MM.1S (cell line): Measurements from ENCODE around the gene TGFBR3.

Experiments used
- DNase-seq: peaks from one replicate; pipeline ENCODE4 v3.0.0-alpha.2; 2015
- H2AFZ ChIP-seq: fragments of 300-600 bp; sonication (generic); 2 replicates; pipeline ENCODE4 v1.6.0; 2016; ENCODE audit warnings: antibody characterized with exemption, low read length
- H3F3A ChIP-seq: fragments of 300-600 bp; sonication (generic); 2 replicates; pipeline ENCODE4 v1.6.1; 2016; ENCODE audit warnings: mild to moderate bottlenecking, antibody characterized with exemption, low read length, moderate library complexity, mixed read lengths; ENCODE audit not compliant: insufficient read depth
- H3K27ac ChIP-seq: fragments of 300-600 bp; sonication (generic); 2 replicates; pipeline ENCODE4 v1.5.1; 2016; ENCODE audit warnings: mild to moderate bottlenecking, low read length
- H3K27me3 ChIP-seq: fragments of 300-600 bp; sonication (generic); replicated peaks from 2 replicates; pipeline ENCODE4 v1.6.0; 2016; ENCODE audit warnings: low read length; ENCODE audit not compliant: insufficient read depth
- H3K36me3 ChIP-seq: fragments of 300-600 bp; sonication (generic); replicated peaks from 2 replicates; pipeline ENCODE4 v1.6.1; 2016; ENCODE audit warnings: mild to moderate bottlenecking, low read length, mixed read lengths; ENCODE audit not compliant: insufficient read depth
- H3K4me1 ChIP-seq: fragments of 300-600 bp; sonication (generic); 2 replicates; pipeline ENCODE4 v1.6.1; 2016; ENCODE audit warnings: low read length, mixed read lengths
- H3K4me2 ChIP-seq: fragments of 300-600 bp; sonication (generic); 2 replicates; pipeline ENCODE4 v1.6.0; 2016; ENCODE audit warnings: low read depth, low read length
- H3K4me3 ChIP-seq: fragments of 300-600 bp; sonication (generic); 2 replicates; pipeline ENCODE4 v1.5.1; 2016; ENCODE audit warnings: low read length, mixed read lengths
- H3K79me2 ChIP-seq: fragments of 300-600 bp; sonication (generic); 2 replicates; pipeline ENCODE4 v1.6.1; 2016; ENCODE audit warnings: mixed run types, low read length, mixed read lengths
- H3K9ac ChIP-seq: fragments of 300-600 bp; sonication (generic); 2 replicates; pipeline ENCODE4 v1.6.1; 2016; ENCODE audit warnings: low read length, mixed read lengths
- H3K9me2 ChIP-seq: fragments of 300-600 bp; sonication (generic); replicated peaks from 2 replicates; pipeline ENCODE4 v1.6.1; 2016; ENCODE audit warnings: mild to moderate bottlenecking, low read length, mixed read lengths; ENCODE audit not compliant: insufficient read depth
- H3K9me3 ChIP-seq: fragments of 300-600 bp; sonication (generic); replicated peaks from 2 replicates; pipeline ENCODE4 v1.6.1; 2016; ENCODE audit warnings: mild to moderate bottlenecking, low read length, mixed read lengths; ENCODE audit not compliant: insufficient read depth
- H4K20me1 ChIP-seq: fragments of 300-600 bp; sonication (generic); 2 replicates; pipeline ENCODE4 v1.6.1; 2016; ENCODE audit warnings: mild to moderate bottlenecking, low read length, moderate library complexity, mixed read lengths; ENCODE audit not compliant: insufficient read depth
- EZH2 ChIP-seq: fragments of 300-600 bp; sonication (generic); optimal IDR thresholded peaks from 2 replicates; pipeline ENCODE3; 2017; ENCODE audit warnings: low read depth, mild to moderate bottlenecking, antibody characterized with exemption, low read length, mixed read lengths
- EZH2phosphoT487 ChIP-seq: fragments of 300-600 bp; sonication (generic); IDR thresholded peaks from 2 replicates; pipeline ENCODE4 v1.6.1; 2018; ENCODE audit warnings: antibody characterized with exemption, low read length
- TF ChIP-seq, protein P1 (sequence below): fragments of 300-600 bp; sonication (generic); IDR thresholded peaks from 2 replicates; pipeline ENCODE4 v1.5.1; 2016; ENCODE audit warnings: antibody characterized with exemption, low read length, mixed read lengths

The TGFBR3 gene

DNA sequence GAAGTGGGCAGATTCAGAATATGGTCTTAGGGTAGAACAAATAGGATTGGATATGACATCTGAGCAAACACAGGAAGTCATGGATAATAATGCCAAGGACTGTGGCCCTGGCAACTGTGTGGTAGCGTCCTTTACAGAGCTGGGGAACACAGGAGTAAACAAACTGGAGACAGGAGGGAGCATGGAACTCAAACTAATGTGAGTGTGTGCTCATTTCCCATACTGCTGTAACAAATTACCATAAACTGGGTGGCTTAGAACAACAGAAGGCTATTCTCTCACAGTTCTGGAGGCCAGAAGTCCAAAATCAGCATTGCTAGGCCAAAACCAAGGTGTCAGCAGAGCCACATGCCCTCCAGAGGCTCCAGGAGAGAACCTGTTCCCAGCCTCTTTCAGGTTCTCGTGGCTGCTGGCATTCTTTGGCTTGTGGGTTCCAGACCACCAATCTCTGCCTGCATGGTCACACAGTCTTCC lies 106.4 kb downstream of the TGFBR3 start:
- Histone ChIP-seq H3K9me2 (no peaks in the 10 kb centered on the region), H3K27ac (no peak overlapping the region), H3F3A (no peaks in the 10 kb centered on the region), H3K36me3 (no peaks in the 10 kb centered on the region), H3K4me3 (no peak overlapping the region), H3K27me3 (no peaks in the 10 kb centered on the region), H3K79me2 (no peaks in the 10 kb centered on the region), H4K20me1 (no peaks in the 10 kb centered on the region), H3K9me3 (no peaks in the 10 kb centered on the region), H3K9ac (no peak overlapping the region), H2AFZ (no peak overlapping the region), H3K4me2 (no peak overlapping the region), H3K4me1 (no peaks in the 10 kb centered on the region)
- TF ChIP-seq EZH2, result no peak
- TF ChIP-seq, protein P1, sequence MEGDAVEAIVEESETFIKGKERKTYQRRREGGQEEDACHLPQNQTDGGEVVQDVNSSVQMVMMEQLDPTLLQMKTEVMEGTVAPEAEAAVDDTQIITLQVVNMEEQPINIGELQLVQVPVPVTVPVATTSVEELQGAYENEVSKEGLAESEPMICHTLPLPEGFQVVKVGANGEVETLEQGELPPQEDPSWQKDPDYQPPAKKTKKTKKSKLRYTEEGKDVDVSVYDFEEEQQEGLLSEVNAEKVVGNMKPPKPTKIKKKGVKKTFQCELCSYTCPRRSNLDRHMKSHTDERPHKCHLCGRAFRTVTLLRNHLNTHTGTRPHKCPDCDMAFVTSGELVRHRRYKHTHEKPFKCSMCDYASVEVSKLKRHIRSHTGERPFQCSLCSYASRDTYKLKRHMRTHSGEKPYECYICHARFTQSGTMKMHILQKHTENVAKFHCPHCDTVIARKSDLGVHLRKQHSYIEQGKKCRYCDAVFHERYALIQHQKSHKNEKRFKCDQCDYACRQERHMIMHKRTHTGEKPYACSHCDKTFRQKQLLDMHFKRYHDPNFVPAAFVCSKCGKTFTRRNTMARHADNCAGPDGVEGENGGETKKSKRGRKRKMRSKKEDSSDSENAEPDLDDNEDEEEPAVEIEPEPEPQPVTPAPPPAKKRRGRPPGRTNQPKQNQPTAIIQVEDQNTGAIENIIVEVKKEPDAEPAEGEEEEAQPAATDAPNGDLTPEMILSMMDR, result no peak
- TF ChIP-seq EZH2phosphoT487, result no peak
- no peak for DNase-seq

DNA sequence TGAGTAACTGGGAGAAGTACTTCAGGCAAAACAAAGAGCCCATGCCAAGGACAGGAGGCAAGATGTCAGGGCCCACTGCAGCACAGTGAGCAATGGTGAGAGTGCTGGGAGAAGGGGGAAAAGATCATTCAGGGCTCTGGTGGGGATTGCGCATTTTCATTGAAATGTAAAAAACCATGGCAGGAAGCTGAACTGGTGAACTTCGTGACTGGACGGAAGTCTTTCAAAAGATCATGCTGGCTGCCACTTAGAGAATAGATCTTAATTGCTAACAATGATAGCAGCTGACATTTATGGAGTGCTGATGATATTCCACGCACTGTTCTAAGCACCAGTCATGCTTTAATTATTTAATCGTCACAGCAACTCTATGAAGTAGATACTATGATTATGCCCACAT lies 107.0 kb downstream of the TGFBR3 start:
- Histone ChIP-seq H3K4me2 (no peak overlapping the region), H2AFZ (no peak overlapping the region), H4K20me1 (no peaks in the 10 kb centered on the region), H3K27ac (no peak overlapping the region), H3K79me2 (no peaks in the 10 kb centered on the region), H3K9me3 (no peaks in the 10 kb centered on the region), H3K4me1 (no peaks in the 10 kb centered on the region), H3K9ac (no peak overlapping the region), H3K27me3 (no peaks in the 10 kb centered on the region), H3K36me3 (no peaks in the 10 kb centered on the region), H3K9me2 (no peaks in the 10 kb centered on the region), H3F3A (no peaks in the 10 kb centered on the region), H3K4me3 (no peak overlapping the region)
- TF ChIP-seq EZH2phosphoT487 (no peak), EZH2 (no peak)
- TF ChIP-seq, protein P1, result no peak
- DNase-seq, result no peak

DNA sequence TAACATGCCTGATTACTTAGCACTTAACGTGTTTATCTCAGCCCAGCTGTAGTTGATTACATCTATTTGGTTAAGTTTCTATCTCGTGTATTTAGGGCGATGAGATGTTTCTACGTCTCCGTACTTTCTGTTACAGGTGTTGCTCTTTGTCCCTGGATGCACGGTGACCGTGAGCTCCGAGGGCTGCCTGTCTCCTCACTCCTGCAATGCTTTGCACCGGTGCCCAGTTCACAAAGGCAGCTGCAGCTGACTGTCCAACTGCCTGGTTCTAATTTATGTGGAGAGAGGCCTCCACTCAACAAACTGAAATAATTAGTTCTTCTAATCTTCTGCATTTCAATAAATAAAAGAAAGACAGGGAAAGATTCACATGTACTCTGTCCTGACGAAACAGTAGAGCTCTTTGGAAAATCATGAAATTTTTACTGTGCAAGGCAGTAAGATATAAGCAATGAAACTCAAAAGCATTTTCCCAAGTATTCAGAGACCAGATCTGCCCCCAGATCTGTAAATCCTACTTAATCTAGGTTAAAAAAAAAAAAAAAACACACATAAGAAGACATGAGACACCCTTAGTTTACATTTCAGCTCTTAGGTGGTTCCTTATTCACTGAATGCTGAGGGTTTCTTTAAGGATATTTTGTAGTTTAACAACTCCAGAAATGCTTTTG lies 108.2 kb downstream of the TGFBR3 start:
- DNase-seq, result no peak
- H3K9me2 ChIP-seq, result no peaks in the 10 kb centered on the region
- H2AFZ ChIP-seq, result no peak overlapping the region
- H4K20me1 ChIP-seq, result no peaks in the 10 kb centered on the region
- no peak overlapping the region for H3K27ac ChIP-seq
- no peak overlapping the region for H3K9ac ChIP-seq
- no peak overlapping the region for H3K4me2 ChIP-seq
- H3K27me3 ChIP-seq, result no peaks in the 10 kb centered on the region
- H3K36me3 ChIP-seq, result no peaks in the 10 kb centered on the region
- H3K4me3 ChIP-seq, result no peak overlapping the region
- H3K9me3 ChIP-seq, result no peaks in the 10 kb centered on the region
- no peaks in the 10 kb centered on the region for H3K79me2 ChIP-seq
- TF ChIP-seq EZH2phosphoT487 (no peak), EZH2 (no peak)
- TF ChIP-seq, protein P1, result no peak
- H3F3A ChIP-seq, result no peaks in the 10 kb centered on the region
- H3K4me1 ChIP-seq, result no peaks in the 10 kb centered on the region
